NCI-H510A (cell line): ENCODE measurements around the gene IL22RA2.

Experiments used
- DNase-seq: peaks from one replicate; lab custom pipeline; 2025; lab: John Stamatoyannopoulos, UW

The IL22RA2 gene

GRCh38 chr6:137167702-137168377 is 5.6 kb downstream of the IL22RA2 start:
- no peak for DNase-seq

- DNase-seq: no peak
Observed at GRCh38 chr6:137166247-137167098, 7.0 kb downstream of the IL22RA2 start.

- DNase-seq: no peak
Observed at GRCh38 chr6:137165375-137166246, 7.8 kb downstream of the IL22RA2 start.

GRCh38 chr6:137163732-137164318 is 9.6 kb downstream of the IL22RA2 start:
- DNase-seq: no peak

- DNase-seq: no peak
Observed at GRCh38 chr6:137162692-137163306, 10.6 kb downstream of the IL22RA2 start.

- no peak for DNase-seq
Observed at GRCh38 chr6:137161949-137162348, 11.5 kb downstream of the IL22RA2 start.

GRCh38 chr6:137160763-137161162 is 12.7 kb downstream of the IL22RA2 start:
- no peak for DNase-seq

- DNase-seq: no peak
Observed at GRCh38 chr6:137159912-137160311, 13.5 kb downstream of the IL22RA2 start.

- no peak for DNase-seq
Observed at GRCh38 chr6:137157601-137158000, 15.8 kb downstream of the IL22RA2 start.

DNA sequence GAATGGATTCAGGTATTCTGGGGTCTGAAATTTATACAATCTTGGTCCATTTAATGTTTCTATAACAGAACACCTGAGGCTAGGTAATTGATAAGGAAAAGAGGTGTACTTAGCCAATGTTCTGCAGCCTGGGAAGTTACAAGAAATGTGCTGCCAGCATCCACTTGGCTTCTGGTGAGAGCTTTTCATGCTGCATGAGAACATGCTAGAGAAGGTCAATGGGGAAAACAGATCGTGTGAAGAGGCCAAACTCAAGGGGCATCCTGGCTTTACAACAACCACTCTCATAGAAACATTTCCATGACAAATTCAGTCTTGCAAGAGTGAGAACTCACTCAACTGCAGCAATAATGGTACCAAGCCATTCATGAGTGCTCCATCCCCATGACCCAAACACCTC is 16.8 kb downstream of the IL22RA2 start:
- DNase-seq: no peak

- no peak for DNase-seq
Observed at GRCh38 chr6:137155830-137156229, 17.6 kb downstream of the IL22RA2 start.

DNA sequence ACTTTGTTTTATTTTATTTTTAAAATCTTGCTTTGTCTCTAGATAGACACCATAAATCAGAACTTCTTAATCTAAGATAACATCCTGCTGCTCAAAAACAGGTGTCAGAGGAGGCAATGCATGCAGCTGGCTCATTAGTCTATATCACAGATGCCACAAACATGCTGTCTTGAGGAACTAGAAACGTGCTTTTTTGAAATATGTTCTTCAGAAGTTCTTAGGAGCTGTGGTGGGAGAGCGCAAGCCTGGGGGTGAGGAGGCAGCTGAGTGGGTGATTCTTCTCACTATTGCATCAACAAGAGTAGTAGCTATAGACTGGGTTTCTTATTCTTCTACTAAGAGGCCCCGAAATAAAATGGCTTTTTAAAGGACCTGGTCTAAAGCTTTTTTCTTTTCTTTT is 23.4 kb downstream of the IL22RA2 start:
- DNase-seq: no peak

- DNase-seq: no peak
Observed at GRCh38 chr6:137149035-137149393, 24.4 kb downstream of the IL22RA2 start.

DNA sequence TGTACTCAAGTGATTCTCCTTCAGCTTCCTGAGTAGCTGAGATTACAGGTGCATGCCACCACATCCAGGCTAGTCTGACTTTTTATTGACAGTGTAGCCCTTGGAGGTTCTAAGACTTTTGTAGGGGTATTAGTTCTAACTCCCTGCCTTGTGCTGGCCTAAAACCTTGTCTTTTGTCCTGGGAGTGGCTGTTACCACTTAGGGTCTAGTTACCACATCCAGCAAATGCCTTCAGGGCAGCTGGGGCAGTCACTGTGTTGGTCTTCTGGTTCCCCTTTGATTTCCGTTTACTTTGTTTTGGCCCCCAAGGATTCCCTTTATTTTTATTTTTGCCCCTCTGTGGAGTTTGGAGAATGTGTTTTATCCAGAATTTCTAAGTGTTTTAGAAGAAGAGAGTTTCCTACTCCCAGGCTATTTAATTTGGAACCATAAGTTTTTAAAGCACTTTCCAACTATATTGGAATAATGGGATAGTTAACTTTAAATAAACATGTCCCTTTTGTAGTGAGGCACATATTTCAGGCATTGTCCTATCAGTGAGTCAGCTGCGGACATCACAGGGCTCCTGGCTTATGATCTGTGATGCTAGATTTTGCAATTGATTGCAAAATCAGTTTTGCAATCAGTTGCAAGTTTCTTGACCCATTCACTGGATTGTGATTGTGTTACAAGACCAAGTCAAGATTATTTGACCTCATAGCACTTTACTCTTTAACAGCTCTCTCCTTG is 25.0 kb downstream of the IL22RA2 start:
- no peak for DNase-seq

DNA sequence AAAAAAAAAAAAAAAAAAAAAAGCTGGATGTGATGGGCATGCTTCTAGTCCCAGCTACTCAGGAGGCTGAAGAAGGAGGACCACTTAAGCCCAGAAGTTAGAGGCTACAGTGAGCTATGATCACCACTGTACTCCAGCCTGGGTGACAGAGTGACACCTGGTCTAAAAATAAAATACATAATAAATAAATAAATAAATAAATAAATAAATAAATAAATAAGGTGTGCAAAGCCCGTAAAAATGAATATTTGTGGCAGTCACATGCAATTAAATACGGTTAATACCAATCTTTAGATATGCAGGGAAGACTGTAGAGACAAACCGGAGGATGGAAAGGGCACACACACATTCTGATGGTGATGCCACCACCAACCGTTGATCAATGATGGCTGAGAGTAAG is 26.2 kb downstream of the IL22RA2 start:
- DNase-seq: no peak

GRCh38 chr6:137146206-137146605 is 27.2 kb downstream of the IL22RA2 start:
- DNase-seq: no peak

DNA sequence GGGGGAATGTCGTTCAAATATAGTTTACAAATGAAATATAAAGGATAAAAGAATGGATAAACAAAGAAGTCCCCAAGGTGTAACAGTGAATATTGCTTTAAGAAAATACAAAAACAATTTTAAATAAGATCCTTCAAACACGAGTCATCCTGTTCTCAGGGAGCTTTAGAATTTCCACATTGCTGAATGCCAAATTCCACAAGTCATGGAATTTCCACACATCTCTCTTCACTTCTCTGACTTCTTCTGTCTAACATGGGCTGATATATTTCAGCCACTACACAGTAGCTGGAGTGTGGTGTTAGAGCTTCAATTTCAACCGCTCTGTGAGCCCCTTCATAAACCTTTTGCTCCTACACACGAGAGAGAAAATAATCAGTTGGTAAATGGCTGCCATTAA is 28.0 kb downstream of the IL22RA2 start:
- DNase-seq: no peak

DNA sequence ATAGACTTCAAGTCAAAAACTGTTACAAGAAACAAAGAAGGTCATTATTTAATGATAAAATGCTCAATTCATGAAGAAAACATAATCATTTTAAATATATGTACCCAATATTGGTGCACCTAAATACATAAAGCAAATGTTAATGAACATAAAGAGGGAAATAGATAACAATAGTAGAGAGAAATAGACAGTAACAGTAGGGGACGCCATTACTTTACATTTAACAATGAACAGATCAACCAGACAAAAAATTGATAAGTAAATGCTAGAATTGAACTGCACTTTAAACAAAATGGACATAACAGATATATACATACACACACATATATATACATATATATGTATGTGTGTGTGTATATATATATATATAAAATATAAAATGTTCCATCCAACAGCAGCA is 37.4 kb downstream of the IL22RA2 start:
- no peak for DNase-seq

GRCh38 chr6:137134483-137134882 is 39.0 kb downstream of the IL22RA2 start:
- DNase-seq: no peak

GRCh38 chr6:137133122-137133521 is 40.3 kb downstream of the IL22RA2 start:
- DNase-seq: no peak

GRCh38 chr6:137126875-137127485 is 46.5 kb downstream of the IL22RA2 start:
- no peak for DNase-seq
